SU-DHL-6 (cell line): ENCODE results near the gene OTOF.

Experiments used
- H2AFZ ChIP-seq: fragments of 200-600 bp; sonication (generic); 2 replicates; pipeline ENCODE4 v1.6.1; 2014; ENCODE audit warnings: low read depth, mild to moderate bottlenecking, moderate library complexity, mixed read lengths, antibody characterized with exemption, low read length; ENCODE audit not compliant: severe bottlenecking
- H3F3A ChIP-seq: fragments of 200-600 bp; shearing (Covaris generic); 2 replicates; pipeline ENCODE4 v1.6.0; 2016; ENCODE audit warnings: antibody characterized with exemption, mild to moderate bottlenecking; ENCODE audit not compliant: insufficient read depth
- H3K27ac ChIP-seq: fragments of 200-600 bp; sonication (generic); 2 replicates; pipeline ENCODE4 v1.5.1; 2016; ENCODE audit warnings: low read depth, mild to moderate bottlenecking, low read length, moderate library complexity, mixed read lengths
- H3K27me3 ChIP-seq: fragments of 200-600 bp; sonication (generic), shearing (Covaris generic); 2 replicates; pipeline ENCODE4 v1.6.0; 2014; ENCODE audit warnings: mild to moderate bottlenecking, low read length
- H3K36me3 ChIP-seq: fragments of 200-600 bp; sonication (generic); 2 replicates; pipeline ENCODE4 v1.6.1; 2014; ENCODE audit warnings: mild to moderate bottlenecking, low read length, mixed read lengths
- H3K4me2 ChIP-seq: fragments of 300-600, 200-600 bp; shearing (Covaris generic), sonication (generic); 2 replicates; pipeline ENCODE4 v1.6.0; 2014; ENCODE audit warnings: low read length, low read depth, mild to moderate bottlenecking; ENCODE audit not compliant: poor library complexity, severe bottlenecking
- H3K4me3 ChIP-seq: fragments of 200-600 bp; sonication (generic); 2 replicates; pipeline ENCODE4 v1.5.1; 2014; ENCODE audit warnings: antibody characterized with exemption, low read length, mild to moderate bottlenecking, mixed read lengths; ENCODE audit not compliant: insufficient read depth, poor library complexity, severe bottlenecking
- H3K79me2 ChIP-seq: fragments of 200-600 bp; sonication (generic); 2 replicates; pipeline ENCODE4 v1.6.1; 2014; ENCODE audit warnings: mild to moderate bottlenecking, low read length, moderate library complexity; ENCODE audit not compliant: insufficient read depth
- H3K9ac ChIP-seq: fragments of 200-600 bp; sonication (generic); 2 replicates; pipeline ENCODE4 v1.7.0; 2014; ENCODE audit warnings: mild to moderate bottlenecking, low read length
- H3K9me2 ChIP-seq: fragments of 200-600 bp; sonication (generic); replicated peaks from 2 replicates; pipeline ENCODE4 v1.6.1; 2014; ENCODE audit warnings: low read length; ENCODE audit not compliant: insufficient read depth
- H3K9me3 ChIP-seq: fragments of 200-600 bp; sonication (generic); 2 replicates; pipeline ENCODE4 v1.6.1; 2014; ENCODE audit warnings: low read length, mixed read lengths; ENCODE audit not compliant: insufficient read depth
- H4K20me1 ChIP-seq: fragments of 200-600 bp; sonication (generic); 2 replicates; pipeline ENCODE4 v1.6.1; 2014; ENCODE audit warnings: low read depth, mild to moderate bottlenecking, antibody characterized with exemption, low read length, moderate library complexity, mixed read lengths
- EZH2phosphoT487 ChIP-seq: fragments of 200-600 bp; sonication (generic), shearing (Covaris generic); conservative IDR thresholded peaks from 2 replicates; pipeline ENCODE4 v1.6.1; 2018; ENCODE audit warnings: mild to moderate bottlenecking, antibody characterized with exemption, low read length, moderate library complexity, mixed read lengths
- TF ChIP-seq, protein P1 (sequence below): fragments of 200-600 bp; sonication (generic); IDR thresholded peaks from one replicate; pipeline ENCODE4 v1.5.1; 2017; ENCODE audit warnings: antibody characterized with exemption, mild to moderate bottlenecking, low read length, moderate library complexity; ENCODE audit not compliant: insufficient read depth, poor library complexity, severe bottlenecking

Gene OTOF

DNA sequence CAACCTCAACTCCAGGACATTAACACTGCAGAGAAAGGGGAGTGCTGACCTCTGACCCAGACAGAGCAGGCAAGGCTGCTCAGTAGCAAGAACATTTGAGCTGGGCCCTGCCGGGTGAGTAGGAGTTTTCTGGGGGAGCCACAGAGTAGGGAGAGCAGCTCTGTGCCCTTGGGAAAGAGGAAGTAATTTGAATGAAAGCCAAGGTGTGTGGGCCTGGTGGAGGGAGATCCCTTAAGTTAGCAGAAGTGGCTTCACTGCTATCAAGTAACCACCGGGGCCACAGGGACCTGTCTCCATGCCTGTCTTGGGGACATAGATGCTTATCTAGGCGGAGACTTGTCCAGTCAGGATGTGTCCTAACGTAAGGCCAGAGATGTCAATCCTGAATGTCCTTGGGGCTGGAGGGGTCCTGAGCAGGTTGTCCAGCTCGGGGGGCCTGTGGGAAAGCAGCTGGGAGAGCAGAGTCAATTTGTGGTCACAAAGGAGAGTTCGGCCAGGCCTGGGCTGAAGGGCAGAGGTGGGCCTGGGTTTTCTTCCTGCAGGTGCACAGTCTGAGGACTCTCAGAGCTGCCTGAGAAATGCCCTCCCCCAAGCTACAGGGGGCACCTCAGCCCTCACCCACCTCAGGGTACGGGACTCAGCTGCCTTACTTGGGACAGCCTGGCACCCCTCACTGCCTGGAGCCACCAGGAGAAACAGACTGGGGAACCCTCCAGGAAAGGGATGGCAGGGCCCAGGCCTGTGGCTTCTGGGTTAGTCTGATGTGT lies 15.0 kb upstream of the OTOF start:
- H3K4me3 ChIP-seq = no peak overlapping the region
- H3K9me3 ChIP-seq = no peaks in the 10 kb centered on the region
- no peak overlapping the region for H3K4me2 ChIP-seq
- H3K9me2 ChIP-seq = no peaks in the 10 kb centered on the region
- H4K20me1 ChIP-seq = no peaks in the 10 kb centered on the region
- H2AFZ ChIP-seq = no peak overlapping the region
- H3K9ac ChIP-seq = no peak overlapping the region
- H3F3A ChIP-seq = no peaks in the 10 kb centered on the region
- H3K79me2 ChIP-seq = no peaks in the 10 kb centered on the region
- H3K36me3 ChIP-seq = no peaks in the 10 kb centered on the region
- no peak for TF ChIP-seq EZH2phosphoT487
- TF ChIP-seq, protein P1, sequence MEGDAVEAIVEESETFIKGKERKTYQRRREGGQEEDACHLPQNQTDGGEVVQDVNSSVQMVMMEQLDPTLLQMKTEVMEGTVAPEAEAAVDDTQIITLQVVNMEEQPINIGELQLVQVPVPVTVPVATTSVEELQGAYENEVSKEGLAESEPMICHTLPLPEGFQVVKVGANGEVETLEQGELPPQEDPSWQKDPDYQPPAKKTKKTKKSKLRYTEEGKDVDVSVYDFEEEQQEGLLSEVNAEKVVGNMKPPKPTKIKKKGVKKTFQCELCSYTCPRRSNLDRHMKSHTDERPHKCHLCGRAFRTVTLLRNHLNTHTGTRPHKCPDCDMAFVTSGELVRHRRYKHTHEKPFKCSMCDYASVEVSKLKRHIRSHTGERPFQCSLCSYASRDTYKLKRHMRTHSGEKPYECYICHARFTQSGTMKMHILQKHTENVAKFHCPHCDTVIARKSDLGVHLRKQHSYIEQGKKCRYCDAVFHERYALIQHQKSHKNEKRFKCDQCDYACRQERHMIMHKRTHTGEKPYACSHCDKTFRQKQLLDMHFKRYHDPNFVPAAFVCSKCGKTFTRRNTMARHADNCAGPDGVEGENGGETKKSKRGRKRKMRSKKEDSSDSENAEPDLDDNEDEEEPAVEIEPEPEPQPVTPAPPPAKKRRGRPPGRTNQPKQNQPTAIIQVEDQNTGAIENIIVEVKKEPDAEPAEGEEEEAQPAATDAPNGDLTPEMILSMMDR = no peak
- H3K27me3 ChIP-seq = no peaks in the 10 kb centered on the region
- no peak overlapping the region for H3K27ac ChIP-seq

DNA sequence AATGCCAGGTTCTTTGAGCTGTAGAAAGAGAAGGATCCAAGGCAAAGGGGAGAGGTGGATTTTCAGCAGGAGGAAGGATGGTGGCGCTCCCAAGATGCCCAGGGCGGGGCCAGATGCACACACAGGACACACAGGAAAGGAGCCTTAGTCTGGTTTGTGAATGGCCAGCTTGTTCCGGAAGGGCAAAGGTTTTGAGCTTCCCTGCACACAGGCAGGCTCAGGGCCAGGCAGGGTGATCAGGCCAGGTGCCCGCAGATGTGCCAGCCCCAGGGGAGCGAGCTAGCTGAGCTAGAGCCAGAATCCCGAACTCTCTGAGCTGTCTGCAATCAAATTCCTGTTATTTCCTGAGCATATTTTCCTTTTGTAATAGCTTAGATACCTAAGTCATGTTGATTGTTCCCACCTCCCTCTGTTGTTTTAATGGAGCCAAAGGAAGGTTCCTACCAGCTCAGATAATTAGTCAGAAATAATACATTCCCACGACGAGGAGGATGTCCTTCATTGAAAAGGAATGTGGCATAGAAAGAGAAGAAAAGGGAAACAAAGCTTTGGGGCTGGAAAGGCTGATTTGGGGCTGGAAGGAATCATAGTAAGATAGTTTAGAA lies 13.7 kb upstream of the OTOF start:
- Histone ChIP-seq H3K9ac (no peak overlapping the region), H3K4me2 (no peak overlapping the region), H3K4me3 (no peak overlapping the region), H3K79me2 (no peaks in the 10 kb centered on the region), H3K9me2 (no peaks in the 10 kb centered on the region), H3K36me3 (no peaks in the 10 kb centered on the region), H4K20me1 (no peaks in the 10 kb centered on the region), H3K27me3 (no peaks in the 10 kb centered on the region), H3F3A (no peaks in the 10 kb centered on the region), H3K27ac (no peak overlapping the region), H3K9me3 (no peaks in the 10 kb centered on the region), H2AFZ (no peak overlapping the region)
- TF ChIP-seq, protein P1 = no peak
- TF ChIP-seq EZH2phosphoT487 = no peak

DNA sequence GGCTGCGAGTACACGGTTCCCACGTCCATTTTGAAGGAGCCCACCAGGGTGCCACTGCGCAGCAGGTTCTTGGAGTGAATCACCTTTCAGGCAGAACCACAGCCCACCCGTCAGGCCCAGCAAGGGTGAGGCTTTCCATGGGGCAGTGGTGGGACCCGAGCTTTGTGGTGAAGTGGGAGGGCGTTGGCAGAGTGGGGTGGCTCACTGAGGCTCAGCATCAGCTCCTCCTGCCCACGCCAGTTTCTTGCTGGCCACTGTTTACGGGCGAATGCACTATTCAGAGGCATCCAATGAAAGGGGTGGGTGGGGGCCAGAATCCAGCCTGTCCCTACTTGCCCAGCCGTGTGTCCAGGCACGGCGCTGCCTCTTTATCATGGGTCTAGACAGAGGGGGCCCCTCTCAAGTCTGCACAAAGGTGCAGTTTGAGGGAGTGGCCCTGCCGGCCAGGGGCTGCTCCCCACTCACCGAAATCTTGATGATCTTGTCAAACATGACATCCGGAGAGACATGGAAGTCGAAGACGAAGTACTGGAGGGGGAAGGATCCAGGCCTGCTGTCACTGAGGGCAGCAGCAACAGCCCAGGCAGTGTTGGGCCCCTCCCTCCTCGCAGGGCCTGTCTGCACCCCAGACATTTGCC lies 11.4 kb upstream of the OTOF start:
- H3K27me3 ChIP-seq = no peaks in the 10 kb centered on the region
- H3K79me2 ChIP-seq = no peaks in the 10 kb centered on the region
- no peaks in the 10 kb centered on the region for H3K36me3 ChIP-seq
- no peak overlapping the region for H3K4me2 ChIP-seq
- H3K9ac ChIP-seq = no peak overlapping the region
- no peaks in the 10 kb centered on the region for H3F3A ChIP-seq
- no peaks in the 10 kb centered on the region for H4K20me1 ChIP-seq
- TF ChIP-seq, protein P1 = no peak
- no peaks in the 10 kb centered on the region for H3K9me2 ChIP-seq
- H3K4me3 ChIP-seq = no peak overlapping the region
- no peak overlapping the region for H3K27ac ChIP-seq
- H2AFZ ChIP-seq = no peak overlapping the region
- H3K9me3 ChIP-seq = no peaks in the 10 kb centered on the region
